H9 (cell line): ENCODE data around the gene HOXA7. TPM values are rescaled to one million over a fixed set of nuclear protein-coding genes. Genes with fewer than 3 reads are reported as not detected.

Experiments
- DNase-seq: peaks from one replicate; pipeline ENCODE4 v3.0.0-alpha.2; 2017
- H2AFZ ChIP-seq: one replicate; pipeline ENCODE4 v1.6.1; 2013; ENCODE audit warnings: mild to moderate bottlenecking, low read length, control low read depth, moderate library complexity
- H2AK5ac ChIP-seq: 2 replicates; pipeline ENCODE4 v1.6.1; 2013; ENCODE audit warnings: low read length, control low read depth, mixed read lengths; ENCODE audit not compliant: insufficient read length
- H2BK120ac ChIP-seq: one replicate; pipeline ENCODE4 v1.6.1; 2013; ENCODE audit warnings: low read depth, mild to moderate bottlenecking, low read length, control low read depth, inconsistent platforms; ENCODE audit not compliant: poor library complexity, severe bottlenecking
- H2BK12ac ChIP-seq: 2 replicates; pipeline ENCODE4 v1.6.1; 2013; ENCODE audit warnings: low read length, control low read depth, mixed read lengths, low read depth; ENCODE audit not compliant: insufficient read length
- H2BK15ac ChIP-seq: 2 replicates; pipeline ENCODE4 v1.6.1; 2013; ENCODE audit warnings: low read depth, low read length, control low read depth
- H2BK20ac ChIP-seq: one replicate; pipeline ENCODE4 v1.6.1; 2013; ENCODE audit warnings: low read depth, mild to moderate bottlenecking, low read length, control low read depth, inconsistent platforms; ENCODE audit not compliant: poor library complexity, severe bottlenecking
- H2BK5ac ChIP-seq: 2 replicates; pipeline ENCODE4 v1.6.1; 2013; ENCODE audit warnings: low read length, control low read depth, mixed read lengths; ENCODE audit not compliant: insufficient read length
- H3K14ac ChIP-seq: 2 replicates; pipeline ENCODE4 v1.6.1; 2013; ENCODE audit warnings: low read length, control low read depth; ENCODE audit not compliant: insufficient read depth
- H3K18ac ChIP-seq: 2 replicates; pipeline ENCODE4 v1.6.1; 2013; ENCODE audit warnings: low read depth, mild to moderate bottlenecking, mixed read lengths, low read length, control low read depth; ENCODE audit not compliant: insufficient read length
- H3K23ac ChIP-seq: 2 replicates; pipeline ENCODE4 v1.6.1; 2013; ENCODE audit warnings: low read length, control low read depth, mixed read lengths, low read depth; ENCODE audit not compliant: insufficient read length
- H3K23me2 ChIP-seq: 2 replicates; pipeline ENCODE4 v1.6.1; 2013; ENCODE audit warnings: low read depth, mild to moderate bottlenecking, mixed read lengths, low read length, control low read depth; ENCODE audit not compliant: insufficient read length, poor library complexity, severe bottlenecking
- H3K27ac ChIP-seq: 2 replicates; pipeline ENCODE4 v1.5.1; 2013; ENCODE audit warnings: low read length, control low read depth, mixed read lengths, low read depth; ENCODE audit not compliant: insufficient read length
- H3K27me3 ChIP-seq: 2 replicates; pipeline ENCODE4 v1.6.1; 2013; ENCODE audit warnings: low read length, control low read depth, inconsistent platforms; ENCODE audit not compliant: insufficient read depth
- H3K4ac ChIP-seq: 2 replicates; pipeline ENCODE4 v1.6.1; 2013; ENCODE audit warnings: low read depth, mild to moderate bottlenecking, control low read depth, inconsistent platforms, low read length, moderate library complexity
- H3K4me1 ChIP-seq: 2 replicates; pipeline ENCODE4 v1.6.1; 2013; ENCODE audit warnings: low read length, control low read depth, inconsistent platforms; ENCODE audit not compliant: insufficient read depth
- H3K4me2 ChIP-seq: 2 replicates; pipeline ENCODE4 v1.6.1; 2013; ENCODE audit warnings: low read length, control low read depth, mixed read lengths; ENCODE audit not compliant: insufficient read length, insufficient read depth
- H3K56ac ChIP-seq: 2 replicates; pipeline ENCODE4 v1.6.1; 2013; ENCODE audit warnings: low read depth, mild to moderate bottlenecking, mixed read lengths, low read length, control low read depth; ENCODE audit not compliant: insufficient read length
- H3K79me1 ChIP-seq: 2 replicates; pipeline ENCODE4 v1.6.1; 2013; ENCODE audit warnings: low read depth, mild to moderate bottlenecking, moderate library complexity, low read length, control low read depth, inconsistent platforms; ENCODE audit not compliant: insufficient read depth, poor library complexity, severe bottlenecking
- H3K79me2 ChIP-seq: 2 replicates; pipeline ENCODE4 v1.6.1; 2013; ENCODE audit warnings: low read length, control low read depth, inconsistent platforms; ENCODE audit not compliant: insufficient read depth
- H3K9ac ChIP-seq: 2 replicates; pipeline ENCODE4 v1.6.1; 2013; ENCODE audit warnings: low read length, control low read depth, mixed read lengths; ENCODE audit not compliant: insufficient read length; ENCODE audit errors: extremely low read depth
- H3K9me3 ChIP-seq: one replicate; pipeline ENCODE4 v1.6.1; 2013; ENCODE audit warnings: low read depth, low read length, inconsistent platforms; ENCODE audit not compliant: control insufficient read depth
- H3T11ph ChIP-seq: one replicate; pipeline ENCODE4 v1.6.1; 2013; ENCODE audit warnings: mild to moderate bottlenecking, low read length, control low read depth, inconsistent platforms
- H4K20me1 ChIP-seq: one replicate; pipeline ENCODE4 v1.6.1; 2013; ENCODE audit not compliant: control insufficient read depth, insufficient read length, insufficient read depth
- H4K5ac ChIP-seq: 2 replicates; pipeline ENCODE4 v1.6.1; 2013; ENCODE audit warnings: low read depth, mild to moderate bottlenecking, mixed read lengths, low read length, control low read depth; ENCODE audit not compliant: insufficient read length
- H4K8ac ChIP-seq: replicated peaks from 2 replicates; pipeline ENCODE4 v1.6.1; 2013; ENCODE audit warnings: low read length, control low read depth, mixed read lengths, low read depth; ENCODE audit not compliant: insufficient read length
- H4K91ac ChIP-seq: 2 replicates; pipeline ENCODE4 v1.6.1; 2013; ENCODE audit warnings: low read depth, mild to moderate bottlenecking, moderate library complexity, mixed read lengths, low read length, control low read depth; ENCODE audit not compliant: insufficient read length
- H3K27ac Mint-ChIP-seq, 3 experiments: 2 replicates in 2 of 3; 3 replicates in 1 of 3; pipeline ENCODE4 v1.8.0; 2020 to 2021; ENCODE audit warnings: mixed read lengths in 3 of 3, mild to moderate bottlenecking in 1 of 3, moderate library complexity in 1 of 3
- H3K27me3 Mint-ChIP-seq: 2 replicates; pipeline ENCODE4 v1.8.0; 2021; ENCODE audit warnings: low read depth, mild to moderate bottlenecking, moderate library complexity, mixed read lengths
- H3K36me3 Mint-ChIP-seq, 3 experiments: 2 replicates in 2 of 3; 3 replicates in 1 of 3; pipeline ENCODE4 v1.8.0; 2020 to 2021; ENCODE audit warnings: low read depth in 3 of 3, mixed read lengths in 3 of 3; ENCODE audit not compliant: insufficient read depth in 1 of 3
- H3K4me1 Mint-ChIP-seq, 2 experiments: 2 replicates each; pipeline ENCODE4 v1.8.0; 2020; ENCODE audit warnings: mixed read lengths in 2 of 2
- H3K4me3 Mint-ChIP-seq, 2 experiments: 2 replicates in 1 of 2; 3 replicates in 1 of 2; pipeline ENCODE4 v1.8.0; 2020 to 2021; ENCODE audit warnings: mild to moderate bottlenecking in 2 of 2, mixed read lengths in 2 of 2, moderate library complexity in 1 of 2
- H3K9me3 Mint-ChIP-seq, 2 experiments: 2 replicates in 1 of 2; 3 replicates in 1 of 2; pipeline ENCODE4 v1.8.0; 2020; ENCODE audit warnings: mild to moderate bottlenecking in 2 of 2, mixed read lengths in 2 of 2, moderate library complexity in 1 of 2
- CTCF ChIP-seq: fragments of 200-600 bp; sonication (generic); conservative IDR thresholded peaks from 3 replicates; pipeline ENCODE4 v1.8.0; 2021; ENCODE audit warnings: antibody characterized with exemption, mild to moderate bottlenecking
- WGBS: extraction: QIAGEN DNeasy Blood & Tissue Kit; methylation state at CpG from one replicate; pipeline ENCODE4 v1.1.7; 2013; ENCODE audit warnings: missing lambda C conversion rate, low lambda C conversion rate, mixed read lengths; ENCODE audit not compliant: insufficient read length; ENCODE audit errors: extremely low coverage; 5-methylcytosine and 5-hydroxymethylcytosine counted together
- total RNA-seq: library from RNA; stranded (reverse); gene quantifications from 2 replicates; pipeline ENCODE4 v1.2.1, GENCODE V29; 2021

Gene HOXA7
- total RNA-seq, 1 experiment from 2014 or later, result not detected

GRCh38 chr7:27161721-27162560 is 5.5 kb upstream of the HOXA7 start:
- no peak overlapping the region for H3K18ac ChIP-seq
- H2AFZ ChIP-seq, result no peak overlapping the region
- H3K79me2 ChIP-seq, result no peaks in the 10 kb centered on the region
- no peak overlapping the region for H4K8ac ChIP-seq
- peak; percentile 35 for DNase-seq
- H2BK20ac ChIP-seq, result no peak overlapping the region
- no peak overlapping the region for H3K4me2 ChIP-seq
- no peak for TF ChIP-seq CTCF
- H3K79me1 ChIP-seq, result no peaks in the 10 kb centered on the region
- no peak overlapping the region for H2BK120ac ChIP-seq
- H3K27ac ChIP-seq, result no peak overlapping the region
- no peaks in the 10 kb centered on the region for H4K20me1 ChIP-seq
- H3K4me1 ChIP-seq, result no peaks in the 10 kb centered on the region
- H2BK5ac ChIP-seq, result no peak overlapping the region
- H3K9me3 Mint-ChIP-seq, result peaks cover 10 to 12% of the 10 kb centered on the region in 2 experiments
- H4K5ac ChIP-seq, result no peak overlapping the region
- H3K4ac ChIP-seq, result no peak overlapping the region
- H2BK15ac ChIP-seq, result no peak overlapping the region
- no CpG with 5 or more reads among the region's 30 CpGs for WGBS
- H3K14ac ChIP-seq, result no peak overlapping the region
- H3K9me3 ChIP-seq, result no peaks in the 10 kb centered on the region
- peaks cover 0 to 9% of the 10 kb centered on the region in 2 experiments; a peak in 3 of 4 replicates for H3K4me1 Mint-ChIP-seq
- H4K91ac ChIP-seq, result no peak overlapping the region
- peaks cover 97% of the 10 kb centered on the region for H3K27me3 ChIP-seq
- no peak overlapping the region for H3K56ac ChIP-seq
- no peak overlapping the region for H2BK12ac ChIP-seq
- H3T11ph ChIP-seq, result no peak overlapping the region
- H3K23me2 ChIP-seq, result no peaks in the 10 kb centered on the region
- H3K27ac Mint-ChIP-seq, result no peak overlapping the region
- no peaks in the 10 kb centered on the region; a peak in 1 of 7 replicates for H3K36me3 Mint-ChIP-seq
- H3K23ac ChIP-seq, result no peak overlapping the region
- peaks cover 98% of the 10 kb centered on the region for H3K27me3 Mint-ChIP-seq
- no peak overlapping the region for H3K9ac ChIP-seq
- no peak overlapping the region for H3K4me3 Mint-ChIP-seq
- no peak overlapping the region for H2AK5ac ChIP-seq
